Activated gamma-delta T cell treated with anti-CD3 and anti-CD28 coated beads, Interleukin-2, amount 50 U/mL, for 16 hours (primary cell): ENCODE data around the gene KCNN2.
"Not testable (repeated sequence)": the region's sequence is repeated elsewhere in the genome, so short reads cannot be mapped to it uniquely, and the experiment has no call there.

Source experiments
- DNase-seq: peaks from one replicate; pipeline ENCODE4 v3.0.0-alpha.2; 2020; ENCODE audit warnings: low read depth

KCNN2 gene

GRCh38 chr5:114419959-114420358, 58.1 kb downstream of the KCNN2 start:
- no peak for DNase-seq

GRCh38 chr5:114427204-114427603, 65.3 kb downstream of the KCNN2 start:
- no peak for DNase-seq

- no peak for DNase-seq
Measured at GRCh38 chr5:114430532-114430931, 68.7 kb downstream of the KCNN2 start.

GRCh38 chr5:114432684-114433083, 70.8 kb downstream of the KCNN2 start:
- DNase-seq, result not testable (repeated sequence)

GRCh38 chr5:114434396-114435219, 72.7 kb downstream of the KCNN2 start:
- DNase-seq, result no peak

- DNase-seq, result no peak
Measured at GRCh38 chr5:114435220-114435481, 73.3 kb downstream of the KCNN2 start.

GRCh38 chr5:114435885-114436299, 74.0 kb downstream of the KCNN2 start:
- no peak for DNase-seq

GRCh38 chr5:114437936-114438335, 76.1 kb downstream of the KCNN2 start:
- DNase-seq, result no peak

GRCh38 chr5:114438471-114438870, 76.6 kb downstream of the KCNN2 start:
- no peak for DNase-seq

- DNase-seq, result no peak
Measured at GRCh38 chr5:114447084-114447773, 85.4 kb downstream of the KCNN2 start.

- DNase-seq, result no peak
Measured at GRCh38 chr5:114448481-114448880, 86.6 kb downstream of the KCNN2 start.

GRCh38 chr5:114449860-114450421, 88.1 kb downstream of the KCNN2 start:
- no peak for DNase-seq

- DNase-seq, result no peak
Measured at GRCh38 chr5:114450437-114450836, 88.6 kb downstream of the KCNN2 start.

- no peak for DNase-seq
Measured at GRCh38 chr5:114458726-114459125, 96.9 kb downstream of the KCNN2 start.

- no peak for DNase-seq
Measured at GRCh38 chr5:114467171-114467570, 105.3 kb downstream of the KCNN2 start.

GRCh38 chr5:114467729-114468128, 105.9 kb downstream of the KCNN2 start:
- DNase-seq, result no peak

- DNase-seq, result no peak
Measured at GRCh38 chr5:114469372-114469771, 107.5 kb downstream of the KCNN2 start.

GRCh38 chr5:114471529-114471928, 109.7 kb downstream of the KCNN2 start:
- no peak for DNase-seq

GRCh38 chr5:114473541-114473940, 111.7 kb downstream of the KCNN2 start:
- no peak for DNase-seq

- no peak for DNase-seq
Measured at GRCh38 chr5:114477816-114478334, 116.0 kb downstream of the KCNN2 start.

- no peak for DNase-seq
Measured at GRCh38 chr5:114500756-114501155, 138.9 kb downstream of the KCNN2 start.

- no peak for DNase-seq
Measured at GRCh38 chr5:114504560-114504959, 142.7 kb downstream of the KCNN2 start.

GRCh38 chr5:114524221-114524620, 162.4 kb downstream of the KCNN2 start:
- DNase-seq, result no peak
